NT2/D1 (cell line): ENCODE results near the gene FZD10.

ENCODE experiments used
- DNase-seq: peaks from one replicate; pipeline ENCODE4 v3.0.0-alpha.2; 2011; ENCODE audit warnings: low read depth, low spot score
- H3K27me3 ChIP-seq: 2 replicates; pipeline ENCODE4 v1.6.0; 2011; ENCODE audit warnings: mild to moderate bottlenecking; ENCODE audit not compliant: insufficient read length, insufficient read depth
- H3K36me3 ChIP-seq: 2 replicates; pipeline ENCODE4 v1.6.1; 2011; ENCODE audit warnings: mild to moderate bottlenecking, low read length, mixed read lengths; ENCODE audit not compliant: insufficient read depth, insufficient read length
- H3K4me1 ChIP-seq: 2 replicates; pipeline ENCODE4 v1.5.1; 2011; ENCODE audit not compliant: insufficient read depth, insufficient read length
- H3K4me3 ChIP-seq: 2 replicates; pipeline ENCODE4 v1.5.1; 2011; ENCODE audit warnings: low read depth; ENCODE audit not compliant: insufficient read length
- H3K9ac ChIP-seq: 2 replicates; pipeline ENCODE4 v1.6.0; 2011; ENCODE audit warnings: low read depth; ENCODE audit not compliant: insufficient read length
- H3K9me3 ChIP-seq: 2 replicates; pipeline ENCODE4 v1.5.1; 2011; ENCODE audit warnings: mild to moderate bottlenecking, low read length; ENCODE audit not compliant: insufficient read depth
- SUZ12 ChIP-seq: IDR thresholded peaks from 2 replicates; pipeline ENCODE4 v1.6.1; 2011; ENCODE audit not compliant: insufficient read length, insufficient read depth; ENCODE audit errors: extremely low read depth
- YY1 ChIP-seq: IDR thresholded peaks from 2 replicates; pipeline ENCODE4 v1.6.1; 2011; ENCODE audit not compliant: insufficient read length, insufficient read depth
- ZNF274 ChIP-seq: IDR thresholded peaks from 2 replicates; pipeline ENCODE4 v1.6.1; 2011; ENCODE audit warnings: mild to moderate bottlenecking, low read depth, low read length

The FZD10 gene

DNA sequence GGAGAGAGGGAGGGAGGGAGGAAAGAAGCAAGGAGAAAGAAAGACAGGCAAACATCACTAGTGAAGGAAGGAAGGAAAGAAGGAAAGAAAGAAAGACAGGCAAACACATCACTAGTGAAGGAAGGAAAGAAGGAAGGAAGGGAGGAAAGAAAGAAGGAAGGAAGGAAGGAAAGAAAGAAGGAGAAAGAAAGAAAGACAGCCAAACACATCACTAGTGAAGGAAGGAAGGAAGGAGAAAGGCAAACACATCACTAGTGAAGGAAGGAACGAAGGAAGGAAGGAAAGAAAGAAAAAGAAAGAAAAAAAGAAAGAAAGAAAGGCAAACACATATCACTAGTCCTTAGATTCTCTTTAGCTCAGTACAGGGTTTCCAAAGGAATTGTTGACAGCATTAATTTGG is 5.3 kb downstream of the FZD10 start:
- peaks cover 10% of the 10 kb centered on the region for H3K4me1 ChIP-seq
- no peak overlapping the region for H3K4me3 ChIP-seq
- peaks cover 7% of the 10 kb centered on the region for H3K36me3 ChIP-seq
- no peak overlapping the region for H3K9ac ChIP-seq
- TF ChIP-seq ZNF274 = no peak
- no peak for TF ChIP-seq SUZ12
- TF ChIP-seq YY1 = no peak
- peaks cover 95% of the 10 kb centered on the region for H3K27me3 ChIP-seq
- H3K9me3 ChIP-seq = peaks cover 12% of the 10 kb centered on the region; the same call in 1 of the 2 replicates
- DNase-seq = no peak

DNA sequence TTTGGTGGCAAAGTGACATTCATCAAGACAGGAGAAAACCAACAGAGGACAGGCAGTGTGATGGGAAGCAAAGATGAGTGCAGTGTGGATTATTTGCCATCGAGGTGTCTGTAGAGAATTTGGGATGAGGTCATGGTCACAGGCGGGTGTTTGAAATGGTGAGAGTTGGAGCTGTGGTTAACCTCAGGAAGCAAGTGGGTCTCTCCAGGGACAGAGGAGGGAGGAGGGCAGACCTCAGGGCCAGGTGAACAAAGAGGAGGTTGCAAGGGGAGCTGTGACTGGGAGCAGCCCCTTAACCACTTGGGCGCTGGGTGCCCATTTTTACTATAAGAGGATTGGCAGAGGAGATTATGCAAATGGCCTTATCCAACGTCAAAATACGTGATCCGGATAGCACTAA is 7.0 kb downstream of the FZD10 start:
- no peak overlapping the region for H3K9ac ChIP-seq
- DNase-seq = no peak
- H3K4me1 ChIP-seq = no peaks in the 10 kb centered on the region
- H3K9me3 ChIP-seq = no peaks in the 10 kb centered on the region
- peaks cover 91% of the 10 kb centered on the region for H3K27me3 ChIP-seq
- no peak for TF ChIP-seq YY1
- no peak for TF ChIP-seq SUZ12
- no peak for TF ChIP-seq ZNF274
- no peaks in the 10 kb centered on the region for H3K36me3 ChIP-seq
- no peak overlapping the region for H3K4me3 ChIP-seq

DNA sequence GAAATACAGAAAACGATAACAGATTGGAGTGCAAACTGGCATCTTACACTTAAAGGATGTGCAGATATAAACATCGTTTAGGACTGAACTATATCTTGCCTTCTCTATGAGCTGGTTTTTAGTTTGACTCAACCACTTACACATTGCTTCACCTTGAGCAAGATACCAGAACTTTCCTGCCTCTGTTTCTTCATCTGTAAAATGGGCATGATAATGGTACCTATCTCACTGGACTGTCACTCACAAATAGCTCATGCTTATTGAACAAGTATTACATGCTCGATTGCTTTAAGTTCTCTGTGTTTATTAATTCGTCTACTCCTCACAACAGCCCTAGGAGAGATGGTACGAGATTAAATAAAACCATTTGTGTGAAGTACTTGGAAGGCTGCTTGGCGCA is 7.7 kb downstream of the FZD10 start:
- Histone ChIP-seq H3K4me3 (no peak overlapping the region), H3K36me3 (no peaks in the 10 kb centered on the region), H3K9ac (no peak overlapping the region), H3K9me3 (no peaks in the 10 kb centered on the region), H3K27me3 (peaks cover 86% of the 10 kb centered on the region), H3K4me1 (no peaks in the 10 kb centered on the region)
- no peak for TF ChIP-seq ZNF274
- TF ChIP-seq SUZ12 = no peak
- TF ChIP-seq YY1 = no peak
- no peak for DNase-seq

DNA sequence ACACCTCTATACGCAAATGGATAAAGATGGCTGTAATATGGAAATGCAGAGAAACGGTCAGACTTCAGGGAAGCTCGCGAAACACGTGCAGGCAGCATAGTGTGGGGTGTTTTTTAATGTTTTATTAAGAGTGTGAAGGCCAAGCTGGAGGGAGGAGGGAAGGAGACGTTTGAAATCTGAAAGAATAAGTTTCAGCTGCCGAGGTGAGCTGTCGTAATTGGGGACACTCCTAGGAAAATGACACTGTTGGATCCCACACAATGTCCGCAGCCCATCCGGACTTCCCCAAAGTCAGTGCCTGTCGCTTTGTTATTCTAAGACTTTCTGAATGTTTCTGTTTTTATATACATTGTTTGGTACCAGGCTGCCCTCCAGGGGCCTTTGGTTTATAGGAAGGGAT is 8.3 kb downstream of the FZD10 start:
- Histone ChIP-seq H3K4me3 (no peak overlapping the region), H3K27me3 (peaks cover 82% of the 10 kb centered on the region), H3K9me3 (no peaks in the 10 kb centered on the region), H3K9ac (no peak overlapping the region), H3K4me1 (no peaks in the 10 kb centered on the region), H3K36me3 (no peaks in the 10 kb centered on the region)
- no peak for TF ChIP-seq ZNF274
- no peak for TF ChIP-seq YY1
- no peak for TF ChIP-seq SUZ12
- DNase-seq = no peak

DNA sequence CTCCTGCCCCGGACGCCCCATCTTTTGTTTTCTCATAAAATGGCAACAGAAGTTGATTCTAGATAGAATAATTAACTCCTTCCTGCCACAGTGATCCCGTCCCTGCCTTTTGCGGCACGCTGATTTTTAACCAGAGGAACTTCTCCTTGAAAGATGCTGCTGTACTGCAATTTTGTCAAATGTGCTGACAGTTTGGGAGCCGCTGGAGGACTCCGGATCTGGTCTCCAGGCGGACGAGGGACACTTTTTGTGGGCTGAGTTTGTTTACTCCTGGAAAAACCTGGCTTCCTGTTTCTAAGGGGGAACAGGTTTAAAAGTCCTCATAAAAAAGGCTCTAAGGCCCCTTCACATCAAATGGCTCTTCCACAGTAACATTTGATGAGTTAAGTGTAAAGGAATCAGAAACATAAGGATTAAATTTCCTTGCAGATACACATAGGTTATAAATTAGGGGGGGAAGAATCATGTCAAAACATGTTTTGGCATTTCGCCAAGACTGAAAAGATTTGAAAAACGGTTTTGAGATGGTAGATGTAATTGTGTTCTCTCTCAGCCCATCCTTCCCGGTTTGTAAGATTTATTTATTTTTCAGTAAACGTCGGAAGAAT is 15.5 kb downstream of the FZD10 start:
- TF ChIP-seq SUZ12 = no peak
- no peak for TF ChIP-seq ZNF274
- TF ChIP-seq YY1 = no peak
- Histone ChIP-seq H3K27me3 (peaks cover 49% of the 10 kb centered on the region), H3K9ac (no peak overlapping the region), H3K4me1 (no peaks in the 10 kb centered on the region), H3K36me3 (no peaks in the 10 kb centered on the region), H3K4me3 (no peak overlapping the region), H3K9me3 (peaks cover 5% of the 10 kb centered on the region; the same call in 1 of the 2 replicates)
- no peak for DNase-seq

DNA sequence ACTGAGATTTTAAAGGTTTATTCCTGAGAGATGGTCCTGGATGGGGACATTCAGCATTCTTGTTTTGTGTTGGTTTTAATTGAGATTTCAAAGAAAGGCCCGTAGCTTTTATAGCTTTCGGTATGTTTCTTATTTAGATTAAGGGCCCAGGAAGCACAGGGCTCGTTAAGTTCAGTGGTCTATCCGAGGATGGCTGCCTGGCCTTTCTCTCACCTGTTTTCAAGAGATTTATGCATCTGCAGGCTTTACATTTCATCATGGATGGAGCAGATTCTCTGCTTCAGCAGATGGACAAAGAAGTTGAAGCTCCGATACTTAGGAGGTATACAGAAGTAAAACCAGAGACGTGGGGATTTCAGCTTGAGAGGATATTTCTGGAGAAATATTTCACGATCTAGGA is 16.0 kb downstream of the FZD10 start:
- Histone ChIP-seq H3K9ac (no peak overlapping the region), H3K4me3 (no peak overlapping the region), H3K36me3 (no peaks in the 10 kb centered on the region), H3K4me1 (no peaks in the 10 kb centered on the region), H3K9me3 (peaks cover 5% of the 10 kb centered on the region; the same call in 1 of the 2 replicates), H3K27me3 (peaks cover 48% of the 10 kb centered on the region)
- DNase-seq = no peak
- TF ChIP-seq ZNF274 (no peak), YY1 (no peak), SUZ12 (no peak)

DNA sequence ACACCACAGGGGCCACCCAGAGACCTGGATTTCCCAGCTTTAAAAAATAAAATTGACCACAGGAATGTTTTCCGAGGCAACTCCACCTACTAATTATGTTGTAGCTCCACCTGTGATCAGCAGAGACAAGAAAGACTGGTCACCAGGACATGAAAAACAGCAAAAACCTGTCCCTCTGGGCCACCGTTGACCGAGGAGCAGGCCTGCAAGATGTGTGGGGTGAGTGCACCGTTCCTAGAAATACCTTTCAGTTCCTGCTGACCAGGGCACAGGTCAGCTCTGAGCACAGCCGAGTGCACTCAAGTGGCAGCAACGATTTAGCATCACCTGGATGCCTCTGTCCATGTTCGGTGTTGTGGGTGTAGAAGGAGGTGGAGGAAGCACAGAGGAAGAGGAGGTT is 16.9 kb downstream of the FZD10 start:
- no peak for DNase-seq
- Histone ChIP-seq H3K27me3 (peaks cover 53% of the 10 kb centered on the region), H3K4me1 (no peaks in the 10 kb centered on the region), H3K9me3 (peaks cover 5% of the 10 kb centered on the region; the same call in 1 of the 2 replicates), H3K36me3 (no peaks in the 10 kb centered on the region), H3K9ac (no peak overlapping the region), H3K4me3 (no peak overlapping the region)
- TF ChIP-seq YY1 (no peak), SUZ12 (no peak), ZNF274 (no peak)

DNA sequence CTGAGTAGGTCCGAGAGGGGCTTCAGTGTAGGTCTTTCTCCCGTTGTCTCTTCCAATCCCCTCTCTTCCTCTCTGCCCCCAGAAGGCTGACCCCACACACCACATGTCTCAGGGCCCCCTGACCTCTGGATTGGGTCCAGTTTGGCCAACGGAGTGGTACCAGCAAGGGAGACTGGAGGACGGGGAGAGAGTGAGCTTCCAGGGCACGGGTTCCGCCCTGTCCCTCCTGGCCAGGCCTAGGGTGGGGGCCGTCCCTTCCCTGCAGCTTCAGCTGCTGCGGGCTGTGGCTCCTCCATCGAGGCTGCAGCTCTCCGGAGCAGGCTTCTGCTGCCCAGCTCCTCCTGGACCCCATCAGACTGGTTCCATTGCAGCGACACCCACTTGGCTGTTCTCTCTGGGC is 17.4 kb downstream of the FZD10 start:
- Histone ChIP-seq H3K4me3 (no peak overlapping the region), H3K36me3 (no peaks in the 10 kb centered on the region), H3K4me1 (no peaks in the 10 kb centered on the region), H3K9me3 (peaks cover 5% of the 10 kb centered on the region; the same call in 1 of the 2 replicates), H3K9ac (no peak overlapping the region), H3K27me3 (peaks cover 57% of the 10 kb centered on the region)
- no peak for TF ChIP-seq ZNF274
- no peak for TF ChIP-seq SUZ12
- no peak for TF ChIP-seq YY1
- DNase-seq = no peak
